Transverse colon (tissue), 4 donors: ENCODE data around the gene SRGN.

Experiments used
- CTCF ChIP-seq, 5 experiments: fragments of 200-600 bp in 3 of 5; fragments of 450-650 bp in 2 of 5; sonication (generic) in 3 of 5; IDR thresholded peaks; 1 replicate in 2 of 5; 2 replicates in 3 of 5; pipeline ENCODE4 v1.5.1; 2016 to 2017; ENCODE audit warnings: antibody characterized with exemption in 5 of 5, inconsistent platforms in 3 of 5, mild to moderate bottlenecking in 2 of 5, moderate library complexity in 1 of 5
- EP300 ChIP-seq: sonication (generic); formaldehyde crosslinking; IDR thresholded peaks from one replicate; pipeline ENCODE4 v1.6.1; 2017; ENCODE audit warnings: antibody characterized with exemption, low read depth
- POLR2A ChIP-seq: fragments of 450-650 bp; IDR thresholded peaks from one replicate; pipeline ENCODE4 v1.6.1; 2016; ENCODE audit warnings: antibody characterized with exemption, mild to moderate bottlenecking, moderate library complexity
- POLR2AphosphoS5 ChIP-seq, 3 donors: sonication (generic); formaldehyde crosslinking; IDR thresholded peaks; one replicate each; pipeline ENCODE4 v1.6.1; 2016; ENCODE audit warnings: antibody characterized with exemption in 3 of 3

GRCh38 chr10:69073736-69074364 is 14.1 kb upstream of the SRGN start:
- TF ChIP-seq CTCF (IDR thresholded peaks at IDR 0.05) (no peak), EP300 (no peak), POLR2A (no peak), POLR2AphosphoS5 (IDR thresholded peaks at IDR 0.05) (no peak)
